NB4 (cell line): ENCODE measurements around the gene NFATC4.

Experiments
- DNase-seq: peaks from one replicate; pipeline ENCODE4 v3.0.0; 2010; ENCODE audit warnings: low read depth
- H3K4me3 ChIP-seq: one replicate; pipeline ENCODE4 v1.5.1; 2011; ENCODE audit warnings: mild to moderate bottlenecking, low read depth, low read length, moderate library complexity
- CTCF ChIP-seq: IDR thresholded peaks from one replicate; pipeline ENCODE4 v1.5.1; 2012; ENCODE audit warnings: low read depth, low read length
- MYC ChIP-seq: IDR thresholded peaks from 2 replicates; pipeline ENCODE4 v1.6.1; 2011; ENCODE audit warnings: low read depth, low read length
- POLR2A ChIP-seq: IDR thresholded peaks from 2 replicates; pipeline ENCODE4 v1.6.1; 2011; ENCODE audit warnings: mild to moderate bottlenecking; ENCODE audit not compliant: insufficient read length; ENCODE audit errors: extremely low read depth
- TF ChIP-seq, protein P1 (sequence below): IDR thresholded peaks from 2 replicates; pipeline ENCODE4 v1.6.1; 2011; ENCODE audit warnings: low read depth, low read length

The NFATC4 gene

DNA sequence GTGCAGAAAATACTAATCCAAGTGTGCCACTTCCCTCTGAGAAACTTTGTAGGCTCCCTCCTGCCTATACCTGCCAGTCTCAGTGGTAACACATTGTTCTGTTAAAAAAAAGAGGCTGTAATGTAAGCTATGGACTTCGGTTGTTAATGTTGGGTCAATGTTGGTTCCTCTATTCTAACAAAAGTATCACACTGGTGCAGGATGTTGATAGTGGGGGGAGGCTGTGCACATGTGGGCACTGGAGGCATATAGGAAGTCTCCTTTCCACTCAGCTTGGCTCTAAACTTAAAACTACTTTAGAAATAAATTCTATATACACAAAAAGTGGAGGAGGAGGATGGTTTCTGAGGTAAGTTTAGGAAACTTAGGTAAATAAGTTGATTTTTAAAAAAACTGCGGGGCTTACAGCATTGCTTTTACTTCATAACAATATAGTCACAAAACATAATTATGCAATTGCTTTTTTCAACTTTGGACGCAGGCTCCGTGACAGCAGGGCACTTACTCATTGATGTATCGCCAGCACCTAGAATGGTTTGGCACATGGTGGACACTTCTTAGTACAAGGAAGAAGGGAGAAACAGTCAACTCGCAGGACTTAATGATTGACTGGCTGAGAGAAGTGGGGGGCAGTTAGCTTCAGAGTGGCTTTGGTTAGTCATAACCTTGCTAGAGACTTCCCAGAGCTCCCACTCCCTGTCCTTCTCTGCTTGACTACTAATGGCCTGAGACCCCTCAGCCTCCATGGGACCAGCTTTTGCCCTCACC lies 22.9 kb downstream of the NFATC4 start:
- TF ChIP-seq, protein P1, sequence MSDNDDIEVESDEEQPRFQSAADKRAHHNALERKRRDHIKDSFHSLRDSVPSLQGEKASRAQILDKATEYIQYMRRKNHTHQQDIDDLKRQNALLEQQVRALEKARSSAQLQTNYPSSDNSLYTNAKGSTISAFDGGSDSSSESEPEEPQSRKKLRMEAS = peak; percentile 63
- TF ChIP-seq MYC (0 out of 2 replicates have a peak, but pooled peaks have one; percentile 35), CTCF (no peak)
- DNase-seq = peak; percentile 57
- no peak overlapping the region for H3K4me3 ChIP-seq

- no peak overlapping the region for H3K4me3 ChIP-seq
- TF ChIP-seq POLR2A (no peak), CTCF (no peak), MYC (no peak)
- TF ChIP-seq, protein P1 = no peak
- no peak for DNase-seq
These were observed 24.5 kb downstream of the NFATC4 start for GRCh38 chr14:24392325-24393091.

DNA sequence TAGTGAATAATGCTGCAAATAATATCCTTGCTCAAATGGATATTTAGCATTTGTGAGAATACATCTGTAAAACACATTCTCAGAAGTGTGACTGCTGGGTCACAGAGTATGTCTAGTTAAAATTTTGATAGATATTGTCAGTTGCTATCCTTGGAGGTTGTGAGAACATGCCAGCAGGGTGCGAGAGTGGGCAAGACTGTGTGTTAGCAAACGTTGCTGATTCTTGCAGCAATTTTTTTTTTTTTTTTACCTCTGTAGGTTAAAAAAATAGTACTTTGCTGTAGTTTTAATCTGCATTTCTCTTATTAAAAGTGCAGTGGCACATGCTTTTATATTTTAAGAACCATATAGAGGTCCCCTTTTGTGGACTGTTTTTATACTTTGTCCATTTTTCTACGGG lies 26.3 kb downstream of the NFATC4 start:
- TF ChIP-seq, protein P1 = no peak
- TF ChIP-seq POLR2A (no peak), CTCF (no peak), MYC (no peak)
- H3K4me3 ChIP-seq = no peak overlapping the region
- DNase-seq = peak; percentile 39

DNA sequence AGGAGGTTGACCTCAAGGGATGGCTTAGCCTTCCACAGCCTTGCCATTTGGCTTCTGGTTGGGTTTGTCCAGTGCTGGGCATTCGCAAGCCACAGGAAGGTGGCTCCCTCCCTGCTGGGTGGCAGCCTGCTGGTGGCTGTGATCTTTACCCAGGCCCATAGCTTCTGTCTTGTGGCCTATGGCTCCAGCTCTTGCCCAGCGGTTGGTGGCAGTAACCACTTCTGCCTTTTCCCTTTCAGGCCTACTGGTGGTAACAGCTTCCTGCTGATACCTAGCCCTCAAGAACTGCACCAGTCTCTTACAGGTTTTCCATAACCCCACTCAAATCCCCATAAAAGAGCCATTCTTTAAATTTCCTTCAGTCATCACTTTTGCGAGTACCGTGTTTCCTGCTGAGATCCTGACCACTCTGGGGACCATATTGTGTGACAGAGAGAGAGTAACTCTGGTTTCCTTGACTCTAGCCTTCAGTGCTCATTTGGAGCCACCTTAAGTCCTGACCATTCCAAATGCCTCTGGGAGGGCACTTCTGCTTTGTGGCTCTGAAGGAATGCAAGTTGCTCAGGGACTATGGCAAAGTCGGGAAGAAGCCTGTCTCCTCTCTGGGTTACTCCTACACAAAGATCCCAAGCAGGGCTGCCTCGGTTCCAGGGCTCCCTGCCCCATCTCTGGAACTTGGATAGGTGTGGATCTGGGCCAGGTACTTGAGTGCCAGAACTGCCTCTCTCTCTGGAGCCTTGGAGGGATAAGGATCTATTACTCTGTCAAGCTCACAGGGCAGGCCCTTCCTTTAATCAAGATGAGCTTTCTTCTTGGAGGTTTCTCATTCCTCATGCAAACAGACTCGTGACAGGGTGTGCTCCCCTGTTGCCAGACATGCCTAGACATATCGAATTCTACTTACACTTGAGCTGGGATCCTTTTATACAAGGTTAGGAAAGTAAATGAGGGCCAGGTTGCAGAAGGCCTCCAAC lies 27.9 kb downstream of the NFATC4 start:
- TF ChIP-seq, protein P1 = no peak
- TF ChIP-seq MYC (no peak), CTCF (no peak), POLR2A (no peak)
- DNase-seq = peak; percentile 76
- H3K4me3 ChIP-seq = no peak overlapping the region

DNA sequence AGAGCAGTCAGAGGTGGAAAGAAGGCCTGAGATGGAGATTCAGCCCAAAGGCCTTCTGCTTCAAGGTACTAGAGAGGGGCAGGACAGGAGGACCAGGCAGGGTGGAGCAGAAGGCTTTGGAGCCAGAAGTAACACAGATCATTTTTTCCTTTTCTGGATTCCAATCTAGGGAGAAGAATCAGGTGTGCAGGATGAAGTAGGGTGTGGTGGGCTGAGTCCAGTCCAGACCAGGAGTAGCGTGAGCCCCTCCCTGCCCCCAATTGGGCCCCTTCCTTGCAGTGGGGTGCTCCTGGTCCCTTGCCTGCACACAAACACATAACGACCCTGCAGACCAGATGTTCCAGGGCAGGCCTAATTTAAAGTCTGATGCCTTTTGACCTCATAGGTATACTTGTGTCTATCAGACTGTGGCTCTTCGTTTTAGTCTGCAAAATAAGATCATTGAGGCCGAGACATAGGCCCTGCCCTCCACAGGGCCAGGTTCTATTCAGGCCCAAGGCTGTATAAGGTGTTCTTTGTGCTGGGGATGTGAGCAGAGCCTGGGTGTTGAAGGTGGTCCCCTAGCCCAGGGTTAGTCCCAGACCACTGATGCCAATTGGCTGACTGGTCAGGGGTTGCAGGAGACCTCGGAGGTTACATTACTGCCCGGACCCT lies 29.8 kb downstream of the NFATC4 start:
- no peak for TF ChIP-seq POLR2A
- no peak for TF ChIP-seq CTCF
- TF ChIP-seq MYC = no peak
- H3K4me3 ChIP-seq = no peak overlapping the region
- no peak for DNase-seq
